ENCODE measurements around the gene GLDC. TPM values are rescaled to one million over a fixed set of nuclear protein-coding genes. Genes with fewer than 3 reads are reported as not detected.

The GLDC gene
- total RNA-seq, 2 donors from 2014 or later, result 0.21 to 1.1 TPM

GRCh38 chr9:6664204-6664680 lies 18.7 kb upstream of the GLDC start:
- Histone ChIP-seq H3K27me3 (no peaks in the 10 kb centered on the region), H3K4me3 (no peak overlapping the region), H3K4me1 (no peaks in the 10 kb centered on the region), H3K27ac (no peak overlapping the region), H3K9ac (ENCODE audit: low read depth in 2 of 2, low read length in 2 of 2) (no peak overlapping the region), H3K36me3 (no peaks in the 10 kb centered on the region), H3K9me3 (no peaks in the 10 kb centered on the region)
- DNase-seq, result no peak
- intact Hi-C loops (cut with DNase I), result no loop called here
- TF ChIP-seq CTCF (IDR thresholded peaks at IDR 0.05), result no peak

- no peaks in the 10 kb centered on the region for H3K27me3 ChIP-seq
- no peaks in the 10 kb centered on the region for H3K9me3 ChIP-seq
- H3K36me3 ChIP-seq, result no peaks in the 10 kb centered on the region
- no peak for DNase-seq
- H3K27ac ChIP-seq, result no peak overlapping the region
- H3K4me3 ChIP-seq, result no peak overlapping the region
- H3K9ac ChIP-seq (ENCODE audit: low read depth in 2 of 2, low read length in 2 of 2), result no peak overlapping the region
- H3K4me1 ChIP-seq, result no peaks in the 10 kb centered on the region
- no peak for TF ChIP-seq CTCF (IDR thresholded peaks at IDR 0.05)
- intact Hi-C loops (cut with DNase I), result no loop called here
Observed at GRCh38 chr9:6660512-6660911, 15.0 kb upstream of the GLDC start.

GRCh38 chr9:6658628-6659353 lies 13.3 kb upstream of the GLDC start:
- Histone ChIP-seq H3K4me1 (no peaks in the 10 kb centered on the region), H3K27ac (no peak overlapping the region), H3K4me3 (no peak overlapping the region), H3K9ac (ENCODE audit: low read depth in 2 of 2, low read length in 2 of 2) (no peak overlapping the region), H3K9me3 (no peaks in the 10 kb centered on the region), H3K36me3 (no peaks in the 10 kb centered on the region), H3K27me3 (no peaks in the 10 kb centered on the region)
- intact Hi-C loops (cut with DNase I), result no loop called here
- no peak for DNase-seq
- TF ChIP-seq CTCF (IDR thresholded peaks at IDR 0.05), result no peak

- no peaks in the 10 kb centered on the region for H3K9me3 ChIP-seq
- no peak overlapping the region for H3K27ac ChIP-seq
- H3K4me3 ChIP-seq, result no peak overlapping the region
Observed at GRCh38 chr9:6656614-6657300, 11.2 kb upstream of the GLDC start.

GRCh38 chr9:6655036-6655435 lies 9.5 kb upstream of the GLDC start:
- no peak for TF ChIP-seq CTCF (IDR thresholded peaks at IDR 0.05)
- no peak overlapping the region for H3K27ac ChIP-seq
- H3K9ac ChIP-seq (ENCODE audit: low read depth in 2 of 2, low read length in 2 of 2), result no peak overlapping the region
- H3K4me3 ChIP-seq, result no peak overlapping the region
- H3K9me3 ChIP-seq, result no peaks in the 10 kb centered on the region
- no peak for DNase-seq
- H3K36me3 ChIP-seq, result no peaks in the 10 kb centered on the region
- no peaks in the 10 kb centered on the region for H3K27me3 ChIP-seq
- intact Hi-C loops (cut with DNase I), result no loop called here
- no peaks in the 10 kb centered on the region for H3K4me1 ChIP-seq

More at GRCh38 chr9:6656614-6657300, 11.2 kb upstream of the GLDC start:
- DNase-seq, result no peak
- intact Hi-C loops (cut with DNase I), result no loop called here
- Histone ChIP-seq H3K36me3 (no peaks in the 10 kb centered on the region), H3K27me3 (no peaks in the 10 kb centered on the region), H3K4me1 (no peaks in the 10 kb centered on the region), H3K9ac (ENCODE audit: low read depth in 2 of 2, low read length in 2 of 2) (no peak overlapping the region)
- TF ChIP-seq CTCF (IDR thresholded peaks at IDR 0.05), result no peak

Data from colonic mucosa (tissue), 4 donors.